Stimulated activated CD4-positive, alpha-beta T cell treated with anti-CD3 and anti-CD28 coated beads, Interleukin-4, amount 100 ng/mL, for 1 hour (primary cell): ENCODE measurements around the gene PARD3.

Experiments used
- DNase-seq: peaks from one replicate; pipeline ENCODE4 v3.0.0-alpha.2; 2020

Gene PARD3

GRCh38 chr10:34821587-34822585 is 6.8 kb upstream of the PARD3 start:
- DNase-seq: no peak

- no peak for DNase-seq
Measured at GRCh38 chr10:34817586-34817985, 2.5 kb upstream of the PARD3 start.

GRCh38 chr10:34817054-34817453 is 2.0 kb upstream of the PARD3 start:
- DNase-seq: no peak

GRCh38 chr10:34816501-34817002 is 1.5 kb upstream of the PARD3 start:
- no peak for DNase-seq

- DNase-seq: no peak
Measured at GRCh38 chr10:34816085-34816496, 995 bp upstream of the PARD3 start.

GRCh38 chr10:34814913-34815184 is 247 bp downstream of the PARD3 start:
- no peak for DNase-seq

- no peak for DNase-seq
Measured at GRCh38 chr10:34814223-34814912, 728 bp downstream of the PARD3 start.

- no peak for DNase-seq
Measured at GRCh38 chr10:34813626-34814222, 1.4 kb downstream of the PARD3 start.

GRCh38 chr10:34812771-34813170 is 2.3 kb downstream of the PARD3 start:
- DNase-seq: no peak

- no peak for DNase-seq
Measured at GRCh38 chr10:34811968-34812514, 3.1 kb downstream of the PARD3 start.

GRCh38 chr10:34811126-34811967 is 3.7 kb downstream of the PARD3 start:
- no peak for DNase-seq

GRCh38 chr10:34809796-34810195 is 5.3 kb downstream of the PARD3 start:
- DNase-seq: no peak

- DNase-seq: no peak
Measured at GRCh38 chr10:34808801-34809745, 6.0 kb downstream of the PARD3 start.

GRCh38 chr10:34808336-34808735 is 6.8 kb downstream of the PARD3 start:
- no peak for DNase-seq

GRCh38 chr10:34804306-34804705 is 10.8 kb downstream of the PARD3 start:
- DNase-seq: no peak

- DNase-seq: no peak
Measured at GRCh38 chr10:34802692-34803091, 12.4 kb downstream of the PARD3 start.

GRCh38 chr10:34801097-34801733 is 13.9 kb downstream of the PARD3 start:
- DNase-seq: no peak

- DNase-seq: no peak
Measured at GRCh38 chr10:34800624-34801023, 14.5 kb downstream of the PARD3 start.

GRCh38 chr10:34798654-34799053 is 16.4 kb downstream of the PARD3 start:
- no peak for DNase-seq

- no peak for DNase-seq
Measured at GRCh38 chr10:34797155-34797554, 17.9 kb downstream of the PARD3 start.

- no peak for DNase-seq
Measured at GRCh38 chr10:34796133-34796532, 19.0 kb downstream of the PARD3 start.
